Mesendoderm (in vitro differentiated cells): ENCODE measurements around the gene S100A4.
"Not testable (repeated sequence)": the region's sequence is repeated elsewhere in the genome, so short reads cannot be mapped to it uniquely, and the experiment has no call there.

Experiments used
- DNase-seq: peaks from one replicate; pipeline ENCODE4 v3.0.0; 2013
- H2AK5ac ChIP-seq: 2 replicates; pipeline ENCODE4 v1.6.1; 2013; ENCODE audit warnings: low read length, inconsistent platforms
- H2BK120ac ChIP-seq: 2 replicates; pipeline ENCODE4 v1.6.1; 2013; ENCODE audit warnings: low read depth, mild to moderate bottlenecking, low read length, moderate library complexity, mixed read lengths
- H2BK15ac ChIP-seq: replicated peaks from 2 replicates; pipeline ENCODE4 v1.6.1; 2013; ENCODE audit warnings: low read depth, mild to moderate bottlenecking, moderate library complexity
- H2BK5ac ChIP-seq: 2 replicates; pipeline ENCODE4 v1.6.1; 2013; ENCODE audit warnings: low read length, inconsistent platforms
- H3K18ac ChIP-seq: 2 replicates; pipeline ENCODE4 v1.6.1; 2013; ENCODE audit warnings: mild to moderate bottlenecking, low read length, mixed read lengths
- H3K23ac ChIP-seq: one replicate; pipeline ENCODE4 v1.6.1; 2013; ENCODE audit warnings: low read length
- H3K27ac ChIP-seq: 2 replicates; pipeline ENCODE4 v1.5.1; 2013; ENCODE audit warnings: low read depth, mild to moderate bottlenecking, inconsistent platforms, low read length, moderate library complexity
- H3K27me3 ChIP-seq: 2 replicates; pipeline ENCODE4 v1.6.1; 2013; ENCODE audit warnings: low read length, control low read depth, mild to moderate bottlenecking, inconsistent platforms; ENCODE audit not compliant: insufficient read depth, poor library complexity
- H3K36me3 ChIP-seq: 2 replicates; pipeline ENCODE4 v1.6.1; 2013; ENCODE audit warnings: low read length, inconsistent platforms; ENCODE audit not compliant: control insufficient read depth, insufficient read depth
- H3K4ac ChIP-seq: one replicate; pipeline ENCODE4 v1.6.1; 2013; ENCODE audit warnings: low read depth, mild to moderate bottlenecking, low read length, moderate library complexity
- H3K4me1 ChIP-seq: 2 replicates; pipeline ENCODE4 v1.6.1; 2013; ENCODE audit warnings: low read depth, low read length, inconsistent platforms; ENCODE audit not compliant: control insufficient read depth
- H3K4me2 ChIP-seq: 2 replicates; pipeline ENCODE4 v1.6.1; 2013; ENCODE audit warnings: low read length
- H3K4me3 ChIP-seq: 2 replicates; pipeline ENCODE4 v1.5.1; 2013; ENCODE audit warnings: mild to moderate bottlenecking, low read length
- H3K56ac ChIP-seq: one replicate; pipeline ENCODE4 v1.6.1; 2013; ENCODE audit warnings: low read length
- H3K79me1 ChIP-seq: 2 replicates; pipeline ENCODE4 v1.6.1; 2013; ENCODE audit warnings: low read length, inconsistent platforms
- H3K79me2 ChIP-seq: 2 replicates; pipeline ENCODE4 v1.6.1; 2013; ENCODE audit warnings: mild to moderate bottlenecking, low read length; ENCODE audit not compliant: control insufficient read depth, insufficient read depth
- H3K9ac ChIP-seq: 2 replicates; pipeline ENCODE4 v1.6.1; 2013; ENCODE audit warnings: low read length, inconsistent platforms
- H4K5ac ChIP-seq: one replicate; pipeline ENCODE4 v1.6.1; 2013; ENCODE audit warnings: low read length
- H4K8ac ChIP-seq: one replicate; pipeline ENCODE4 v1.6.1; 2013; ENCODE audit warnings: low read depth, mild to moderate bottlenecking, control low read depth, low read length, moderate library complexity
- WGBS: extraction: QIAGEN DNeasy Blood & Tissue Kit; methylation state at CpG from one replicate; pipeline ENCODE4 v1.1.7; 2013; ENCODE audit warnings: low lambda C conversion rate, missing lambda C conversion rate; ENCODE audit not compliant: insufficient coverage; ENCODE audit errors: extremely low coverage; 5-methylcytosine and 5-hydroxymethylcytosine counted together

Gene S100A4

GRCh38 chr1:153562021-153562420 is 16.4 kb upstream of the S100A4 start:
- H3K4me3 ChIP-seq, H3K27me3 ChIP-seq, H3K79me1 ChIP-seq, H3K18ac ChIP-seq, H3K4me1 ChIP-seq, H3K9ac ChIP-seq, H2AK5ac ChIP-seq, H2BK15ac ChIP-seq, H3K36me3 ChIP-seq, H3K56ac ChIP-seq, H3K79me2 ChIP-seq, H4K5ac ChIP-seq, H2BK5ac ChIP-seq, H4K8ac ChIP-seq, H3K4me2 ChIP-seq, H3K27ac ChIP-seq, H3K4ac ChIP-seq, H3K23ac ChIP-seq, DNase-seq, H2BK120ac ChIP-seq: not testable (repeated sequence)
- WGBS, result no CpG with 5 or more reads among the region's 3 CpGs

GRCh38 chr1:153561466-153561985 is 15.9 kb upstream of the S100A4 start:
- no peak overlapping the region for H4K8ac ChIP-seq

GRCh38 chr1:153560771-153561465 is 15.3 kb upstream of the S100A4 start:
- H3K56ac ChIP-seq, result no peak overlapping the region
- H2BK15ac ChIP-seq, result no peak overlapping the region
- H4K8ac ChIP-seq, result no peak overlapping the region
- H3K4ac ChIP-seq, result no peak overlapping the region
- H3K4me3 ChIP-seq, result no peak overlapping the region
- no peak overlapping the region for H3K9ac ChIP-seq
- H3K36me3 ChIP-seq, result no peaks in the 10 kb centered on the region
- H2BK5ac ChIP-seq, result no peak overlapping the region
- no peaks in the 10 kb centered on the region for H3K79me2 ChIP-seq
- H2AK5ac ChIP-seq, result no peak overlapping the region
- H4K5ac ChIP-seq, result no peak overlapping the region
- no peak overlapping the region for H3K18ac ChIP-seq
- no peaks in the 10 kb centered on the region for H3K79me1 ChIP-seq
- peaks cover 2% of the 10 kb centered on the region for H3K4me1 ChIP-seq
- H3K27ac ChIP-seq, result no peak overlapping the region
- no peak for DNase-seq
- H3K23ac ChIP-seq, result no peak overlapping the region
- H3K27me3 ChIP-seq, result no peaks in the 10 kb centered on the region
- no peak overlapping the region for H2BK120ac ChIP-seq
- WGBS, result no CpG with 5 or more reads among the region's 10 CpGs
- no peak overlapping the region for H3K4me2 ChIP-seq

More at GRCh38 chr1:153561466-153561985, 15.9 kb upstream of the S100A4 start:
- no peak overlapping the region for H2AK5ac ChIP-seq
- no peaks in the 10 kb centered on the region for H3K79me2 ChIP-seq
- H3K4me2 ChIP-seq, result no peak overlapping the region
- H3K79me1 ChIP-seq, result no peaks in the 10 kb centered on the region
- no peak for DNase-seq
- no peak overlapping the region for H3K27ac ChIP-seq
- no peak overlapping the region for H3K56ac ChIP-seq
- WGBS, result no CpG with 5 or more reads among the region's 3 CpGs
- no peak overlapping the region for H3K23ac ChIP-seq
- H2BK5ac ChIP-seq, result no peak overlapping the region
- no peaks in the 10 kb centered on the region for H3K36me3 ChIP-seq
- H3K27me3 ChIP-seq, result no peaks in the 10 kb centered on the region
- peaks cover 2% of the 10 kb centered on the region for H3K4me1 ChIP-seq
- H3K18ac ChIP-seq, result no peak overlapping the region
- H3K4me3 ChIP-seq, result no peak overlapping the region
- no peak overlapping the region for H2BK120ac ChIP-seq
- no peak overlapping the region for H2BK15ac ChIP-seq
- H3K9ac ChIP-seq, result no peak overlapping the region
- no peak overlapping the region for H4K5ac ChIP-seq
- no peak overlapping the region for H3K4ac ChIP-seq

- Histone ChIP-seq H3K27me3 (no peaks in the 10 kb centered on the region), H3K79me2 (no peaks in the 10 kb centered on the region), H3K23ac (no peak overlapping the region), H2BK15ac (no peak overlapping the region), H2BK120ac (no peak overlapping the region), H3K36me3 (no peaks in the 10 kb centered on the region), H3K56ac (no peak overlapping the region), H4K8ac (no peak overlapping the region), H3K9ac (no peak overlapping the region), H3K4me3 (no peak overlapping the region), H3K27ac (no peak overlapping the region), H2BK5ac (no peak overlapping the region), H3K4ac (no peak overlapping the region), H3K18ac (no peak overlapping the region), H3K4me1 (no peaks in the 10 kb centered on the region), H3K79me1 (no peaks in the 10 kb centered on the region), H2AK5ac (no peak overlapping the region), H3K4me2 (no peak overlapping the region), H4K5ac (no peak overlapping the region)
- no peak for DNase-seq
- WGBS, result no CpG with 5 or more reads among the region's 2 CpGs
Observed at GRCh38 chr1:153560241-153560640, 14.6 kb upstream of the S100A4 start.

GRCh38 chr1:153557877-153558276 is 12.3 kb upstream of the S100A4 start:
- H4K5ac ChIP-seq, result no peak overlapping the region
- no peak overlapping the region for H3K9ac ChIP-seq
- no peak overlapping the region for H3K4me3 ChIP-seq
- H3K4ac ChIP-seq, result no peak overlapping the region
- no peak overlapping the region for H2BK15ac ChIP-seq
- no peak overlapping the region for H3K27ac ChIP-seq
- H3K27me3 ChIP-seq, result no peaks in the 10 kb centered on the region
- no peak overlapping the region for H3K23ac ChIP-seq
- H3K4me1 ChIP-seq, result no peaks in the 10 kb centered on the region
- no peak overlapping the region for H3K4me2 ChIP-seq
- no peaks in the 10 kb centered on the region for H3K36me3 ChIP-seq
- no peak overlapping the region for H4K8ac ChIP-seq
- H2AK5ac ChIP-seq, result no peak overlapping the region
- no peak for DNase-seq
- H3K79me2 ChIP-seq, result no peaks in the 10 kb centered on the region
- WGBS, result no CpG with 5 or more reads among the region's 3 CpGs
- H2BK120ac ChIP-seq, result no peak overlapping the region
- no peaks in the 10 kb centered on the region for H3K79me1 ChIP-seq
- H2BK5ac ChIP-seq, result no peak overlapping the region
- no peak overlapping the region for H3K56ac ChIP-seq
- H3K18ac ChIP-seq, result no peak overlapping the region

- no peak overlapping the region for H2BK5ac ChIP-seq
- H3K4me2 ChIP-seq, result no peak overlapping the region
- H2BK15ac ChIP-seq, result no peak overlapping the region
- H3K9ac ChIP-seq, result no peak overlapping the region
- H2BK120ac ChIP-seq, result no peak overlapping the region
- no peaks in the 10 kb centered on the region for H3K4me1 ChIP-seq
- no peak overlapping the region for H3K4me3 ChIP-seq
- no peak overlapping the region for H3K23ac ChIP-seq
- H4K5ac ChIP-seq, result no peak overlapping the region
- no peaks in the 10 kb centered on the region for H3K79me2 ChIP-seq
- no peak overlapping the region for H4K8ac ChIP-seq
- no peak overlapping the region for H2AK5ac ChIP-seq
- DNase-seq, result no peak
- H3K27ac ChIP-seq, result no peak overlapping the region
- no peak overlapping the region for H3K4ac ChIP-seq
- no peaks in the 10 kb centered on the region for H3K27me3 ChIP-seq
- H3K18ac ChIP-seq, result no peak overlapping the region
- no CpG with 5 or more reads among the region's 1 CpG for WGBS
- H3K56ac ChIP-seq, result no peak overlapping the region
- H3K36me3 ChIP-seq, result no peaks in the 10 kb centered on the region
- H3K79me1 ChIP-seq, result no peaks in the 10 kb centered on the region
Observed at GRCh38 chr1:153556348-153556747, 10.7 kb upstream of the S100A4 start.
